Fibroblast of skin of abdomen (primary cell): ENCODE data around the gene OR2S2.
"Not testable (repeated sequence)": the region's sequence is repeated elsewhere in the genome, so short reads cannot be mapped to it uniquely, and the experiment has no call there.

Experiments
- DNase-seq: peaks from one replicate; pipeline ENCODE4 v3.0.0-alpha.2; 2013

Gene OR2S2

DNA sequence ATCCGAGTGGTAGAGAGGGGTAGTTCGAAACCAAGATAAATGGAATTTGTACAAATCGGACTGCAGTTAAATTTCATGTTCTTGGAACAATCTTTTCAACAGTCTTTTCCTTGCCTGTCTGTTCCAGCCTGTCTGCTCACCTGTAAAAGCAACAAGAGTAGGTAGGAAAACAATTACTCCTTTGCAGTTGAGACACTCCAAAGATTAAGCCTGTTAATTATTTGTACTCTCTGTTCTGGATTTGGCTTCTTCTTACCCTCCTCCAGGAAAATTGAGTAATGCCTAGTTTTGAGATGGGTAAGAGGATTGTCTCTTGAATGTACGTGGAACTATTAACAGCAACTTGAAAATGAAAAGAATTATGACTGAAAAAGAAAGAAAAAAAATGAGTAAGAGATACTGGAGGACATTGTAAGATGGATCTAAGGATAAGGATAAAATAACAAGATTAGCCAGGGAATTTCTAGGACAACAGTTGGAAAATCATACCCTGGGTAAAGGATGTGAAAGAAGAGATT, 24.3 kb downstream of the OR2S2 start:
- DNase-seq: no peak

DNA sequence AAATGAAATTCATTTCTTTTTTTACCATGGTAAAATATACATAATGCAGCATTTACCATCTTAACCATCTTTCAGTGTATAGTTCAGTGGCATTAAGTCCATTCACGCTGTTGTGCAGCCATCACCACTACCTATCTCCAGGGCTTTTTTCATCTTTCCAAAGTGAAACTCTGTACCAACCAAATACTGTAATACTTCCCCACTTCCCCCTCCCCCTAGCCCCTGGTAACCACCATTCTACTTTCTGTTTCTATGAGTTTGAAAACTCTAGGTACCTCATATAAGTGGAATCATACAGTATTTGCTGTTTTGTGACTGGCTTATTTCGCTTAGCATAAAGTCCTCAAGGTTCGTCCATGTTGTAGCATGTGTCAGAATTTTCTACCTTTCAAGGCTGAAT, 25.2 kb downstream of the OR2S2 start:
- no peak for DNase-seq

GRCh38 chr9:35930989-35931388, 27.0 kb downstream of the OR2S2 start:
- peak; percentile 57 for DNase-seq

DNA sequence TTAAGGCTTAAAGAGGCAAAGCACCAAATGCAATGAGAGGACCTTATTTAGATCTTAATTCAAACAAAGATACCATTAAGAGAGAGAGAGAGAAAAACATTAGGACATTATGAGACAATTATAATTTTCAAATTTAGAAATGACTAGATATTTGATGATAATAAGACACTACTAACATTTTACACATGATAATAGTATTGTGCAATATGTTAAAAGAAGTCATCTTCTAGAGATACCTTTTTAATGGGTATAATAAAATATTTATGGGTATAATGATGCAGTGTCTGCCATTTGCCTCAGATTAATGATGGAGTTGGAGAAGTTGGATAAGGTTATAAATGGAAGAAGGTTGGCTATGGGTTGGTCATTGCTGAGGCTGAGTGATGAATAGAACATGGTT, 27.4 kb downstream of the OR2S2 start:
- DNase-seq: no peak

GRCh38 chr9:35929453-35929718, 28.6 kb downstream of the OR2S2 start:
- DNase-seq: no peak

- DNase-seq: peak; percentile 68
Measured at GRCh38 chr9:35928591-35929452, 29.1 kb downstream of the OR2S2 start.

GRCh38 chr9:35923927-35924763, 33.8 kb downstream of the OR2S2 start:
- peak; percentile 97 for DNase-seq

- no peak for DNase-seq
Measured at GRCh38 chr9:35923598-35923926, 34.4 kb downstream of the OR2S2 start.

DNA sequence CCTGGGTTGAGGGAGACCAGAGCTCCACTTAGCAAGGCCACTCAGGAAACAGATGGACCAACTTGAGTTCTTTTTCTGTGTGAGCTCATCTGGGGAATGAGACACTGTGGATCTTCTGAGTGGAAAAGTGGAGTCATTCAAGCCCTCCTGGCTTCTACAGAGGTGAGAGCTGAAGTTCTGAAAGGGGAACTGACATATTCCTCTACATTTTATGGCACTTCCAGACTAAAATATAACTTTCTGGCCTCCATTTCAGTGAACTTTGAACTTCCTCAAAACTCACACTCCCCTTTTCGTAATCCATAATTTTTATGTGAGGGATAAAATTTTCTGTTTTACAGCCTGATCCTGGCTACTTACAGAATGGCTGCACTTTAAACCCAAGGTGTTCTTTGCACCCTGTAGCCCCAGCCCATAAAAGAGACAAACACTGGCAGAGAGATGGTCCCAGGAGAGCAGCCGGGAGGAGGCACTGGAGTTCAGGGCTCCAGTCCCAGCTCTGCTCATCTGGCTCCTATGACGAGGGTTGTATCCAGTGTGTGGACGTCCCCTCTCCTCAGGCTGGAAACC, 37.8 kb downstream of the OR2S2 start:
- DNase-seq: no peak

DNA sequence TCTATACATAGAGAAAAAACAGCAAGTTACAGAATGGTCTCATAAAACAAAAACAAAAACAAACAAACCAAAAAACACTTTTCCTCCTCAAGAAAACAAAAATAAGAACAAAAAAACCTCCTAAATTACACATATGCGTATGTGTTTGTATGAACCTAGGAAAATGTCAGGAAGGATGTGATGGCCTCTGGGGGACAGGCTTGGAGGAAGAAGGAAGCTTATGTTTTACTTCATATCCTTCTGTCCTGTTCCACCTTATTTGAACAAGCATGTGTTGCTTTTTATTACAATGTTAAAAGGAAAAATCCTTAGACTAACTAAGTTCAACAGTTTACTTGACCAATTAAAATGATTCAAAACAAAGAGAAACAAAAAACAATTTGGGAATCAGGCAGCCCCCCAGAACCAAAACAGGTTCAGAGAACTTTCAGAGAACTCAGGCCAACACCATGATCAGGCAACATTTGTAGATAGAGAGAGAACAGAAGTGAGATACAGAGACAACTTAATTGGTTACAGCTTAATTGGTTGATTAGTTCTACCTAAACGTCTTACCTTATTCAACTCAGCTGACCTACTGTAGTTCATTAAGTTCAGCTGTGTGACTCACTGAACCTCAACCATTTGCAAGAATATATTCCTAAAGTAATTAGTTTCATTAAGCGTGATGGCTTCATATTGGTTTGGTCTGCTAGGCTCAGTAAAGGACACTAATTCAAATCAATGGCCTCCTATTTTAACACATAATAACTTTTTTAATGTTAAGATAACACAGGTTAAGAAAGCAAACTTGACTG, 38.5 kb downstream of the OR2S2 start:
- no peak for DNase-seq

DNA sequence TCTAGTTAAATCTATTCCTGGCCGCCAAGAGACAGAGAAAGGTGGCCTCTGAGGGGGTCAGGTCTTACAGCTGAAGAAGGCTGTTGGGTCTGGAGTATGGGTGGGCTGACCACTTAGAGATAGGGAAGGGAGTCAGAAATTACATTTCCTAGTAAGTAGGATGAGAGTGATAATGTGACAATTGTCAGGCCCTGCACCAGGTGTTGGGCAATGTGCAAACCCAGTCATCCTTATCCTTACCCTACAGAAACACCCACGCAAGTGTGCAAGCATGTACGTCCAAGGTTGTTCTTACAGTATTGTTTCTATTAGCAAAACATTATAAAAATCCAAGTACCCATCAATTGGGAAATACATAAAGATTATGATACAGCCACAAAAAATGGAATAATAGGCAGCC, 39.2 kb downstream of the OR2S2 start:
- no peak for DNase-seq

GRCh38 chr9:35917261-35917660, 40.7 kb downstream of the OR2S2 start:
- no peak for DNase-seq

DNA sequence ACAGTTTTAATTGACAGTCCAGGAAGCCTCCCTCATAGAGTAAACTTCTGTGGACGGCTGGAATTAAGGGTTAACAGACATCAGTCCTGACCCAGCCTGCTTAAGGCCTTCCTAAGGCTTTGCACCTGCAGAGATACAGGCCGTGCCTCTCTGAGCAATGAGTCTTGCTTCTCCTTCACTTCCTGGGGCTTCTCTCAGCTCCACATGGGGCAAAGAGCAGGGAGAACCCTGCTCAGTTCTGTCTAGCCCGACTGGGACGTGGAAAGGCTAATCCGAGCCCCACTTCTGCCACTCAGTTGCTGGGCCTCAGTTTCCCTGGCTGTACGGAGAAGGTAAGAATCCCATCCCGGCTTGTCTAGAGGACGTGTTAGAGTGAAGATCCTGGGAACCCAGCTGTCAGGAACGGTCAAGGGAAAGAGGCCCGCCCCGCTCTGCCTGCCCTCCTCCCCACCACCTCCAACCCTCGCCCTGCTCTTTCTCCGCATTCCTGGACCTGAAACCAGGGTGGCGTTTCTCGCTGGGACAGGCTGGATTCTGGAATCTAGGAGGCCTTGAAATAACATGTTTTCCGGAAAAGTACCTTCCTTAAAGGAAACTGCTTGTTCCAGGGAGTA, 42.2 kb downstream of the OR2S2 start:
- no peak for DNase-seq

DNA sequence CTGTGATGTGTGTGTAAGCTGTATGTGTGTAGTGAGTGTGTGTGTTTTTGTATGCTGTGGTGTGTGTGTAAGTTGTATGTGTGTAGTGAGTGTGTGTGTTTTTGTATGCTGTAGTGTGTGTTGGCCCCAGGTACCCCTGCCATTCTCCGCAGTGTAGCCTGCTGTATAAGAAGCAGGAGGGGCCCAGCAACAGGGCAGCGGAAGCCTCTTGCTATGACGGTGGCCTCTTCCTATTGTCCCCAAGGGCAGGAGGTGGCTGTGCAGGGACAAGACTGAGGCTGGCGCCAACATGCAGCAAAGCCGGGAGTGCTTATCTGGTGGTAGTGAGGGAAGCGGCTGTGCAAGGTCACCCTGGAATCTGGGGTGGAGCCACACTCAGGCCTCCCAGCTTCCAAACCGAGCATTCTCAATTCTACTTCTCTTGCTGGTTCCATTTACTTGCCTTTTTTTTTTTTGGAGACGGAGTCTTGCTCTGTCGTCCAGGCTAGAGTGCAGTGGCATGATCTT, 43.6 kb downstream of the OR2S2 start:
- DNase-seq: peak; percentile 44

DNA sequence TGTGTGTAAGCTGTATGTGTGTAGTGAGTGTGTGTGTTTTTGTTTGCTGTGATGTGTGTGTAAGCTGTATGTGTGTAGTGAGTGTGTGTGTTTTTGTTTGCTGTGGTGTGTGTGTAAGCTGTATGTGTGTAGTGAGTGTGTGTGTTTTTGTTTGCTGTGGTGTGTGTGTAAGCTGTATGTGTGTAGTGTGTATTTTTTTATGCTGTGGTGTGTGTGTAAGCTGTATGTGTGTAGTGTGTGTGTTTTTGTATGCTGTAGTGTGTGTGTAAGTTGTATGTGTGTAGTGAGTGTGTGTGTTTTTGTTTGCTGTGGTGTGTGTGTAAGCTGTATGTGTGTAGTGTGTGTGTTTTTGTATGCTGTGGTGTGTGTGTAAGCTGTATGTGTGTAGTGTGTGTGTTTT, 44.5 kb downstream of the OR2S2 start:
- DNase-seq: not testable (repeated sequence)

DNA sequence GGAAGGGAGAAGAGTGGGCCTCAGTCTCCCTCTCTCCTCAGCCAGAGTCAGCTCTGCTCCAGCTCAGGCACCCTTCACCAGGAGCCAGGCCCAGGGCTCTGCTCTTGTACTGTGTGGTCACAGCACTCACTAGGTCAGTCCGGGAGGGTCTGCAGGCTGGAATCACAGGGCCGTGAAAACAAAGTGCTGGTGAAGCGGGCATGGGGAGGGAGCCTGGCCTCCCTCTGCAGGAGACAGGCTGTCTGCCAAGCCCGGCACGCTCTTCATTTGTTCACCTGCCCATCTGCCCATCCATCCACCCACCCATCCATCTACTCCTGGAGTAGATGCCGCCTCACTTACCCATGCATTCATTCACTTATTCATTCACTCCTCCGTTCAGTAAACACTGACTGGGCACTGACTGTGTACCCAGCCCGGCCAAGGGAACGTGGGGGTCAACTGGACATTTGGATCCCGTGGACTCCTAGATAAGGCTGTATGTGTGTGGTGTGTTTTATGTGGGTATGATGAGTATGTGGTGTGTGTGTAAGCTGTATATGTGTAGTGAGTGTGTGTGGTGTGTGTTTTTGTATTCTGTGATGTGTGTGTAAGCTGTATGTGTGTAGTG, 45.1 kb downstream of the OR2S2 start:
- DNase-seq: no peak

DNA sequence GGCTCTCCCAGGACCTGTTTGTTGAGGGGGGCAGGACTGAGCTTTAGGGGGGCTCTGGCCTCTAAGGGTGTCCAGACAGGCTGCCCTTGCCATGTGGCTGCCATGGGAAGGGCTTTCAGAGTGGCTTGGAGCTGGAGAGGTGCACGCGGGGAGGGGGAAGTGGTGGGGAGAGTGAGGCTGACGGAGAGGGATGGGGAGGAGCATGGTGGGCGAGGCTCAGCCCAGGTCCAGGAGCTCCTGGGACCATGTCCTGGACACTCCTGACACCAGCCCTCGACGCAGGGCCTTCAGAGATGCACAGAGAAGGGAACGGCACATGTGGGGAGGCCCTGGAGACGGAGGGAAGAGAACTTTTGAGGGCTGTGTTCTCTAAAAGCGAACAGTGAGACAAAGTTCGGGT, 46.3 kb downstream of the OR2S2 start:
- DNase-seq: no peak

DNA sequence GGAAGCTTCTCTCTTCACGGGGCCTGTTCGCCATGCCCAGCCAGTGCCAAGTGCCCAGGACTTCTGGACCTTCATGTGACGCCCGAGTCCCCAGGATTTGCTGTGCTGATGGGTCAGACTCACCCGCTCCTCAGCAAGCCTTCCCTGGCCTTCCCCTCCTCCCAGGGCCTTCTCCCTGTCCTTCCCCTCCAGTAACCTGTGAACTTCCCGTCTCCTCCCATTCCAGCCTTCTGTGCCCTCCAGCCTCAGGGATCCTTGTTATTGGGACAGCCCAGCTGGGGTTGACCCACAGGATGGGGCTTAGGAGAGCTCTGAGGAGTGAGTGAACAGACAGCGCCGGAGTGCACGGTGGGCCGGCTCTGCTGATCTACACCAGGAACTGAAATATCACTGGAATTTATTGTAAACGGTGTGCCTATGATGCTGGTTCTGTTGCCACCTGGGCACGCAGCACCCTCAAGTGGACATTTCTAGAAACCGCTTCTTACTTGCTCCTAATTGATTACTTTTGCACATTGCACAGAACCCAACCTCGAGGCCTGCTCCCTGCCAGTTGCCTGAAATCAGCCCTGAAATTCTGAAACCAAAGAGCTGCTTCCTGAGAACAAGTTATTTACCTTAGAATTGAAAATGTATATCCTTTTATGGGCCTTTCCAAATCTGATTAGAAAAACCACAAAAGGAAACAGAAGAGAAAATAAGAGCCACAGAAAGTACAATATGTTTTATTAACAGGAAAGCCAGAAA, 47.2 kb downstream of the OR2S2 start:
- DNase-seq: peak; percentile 66

DNA sequence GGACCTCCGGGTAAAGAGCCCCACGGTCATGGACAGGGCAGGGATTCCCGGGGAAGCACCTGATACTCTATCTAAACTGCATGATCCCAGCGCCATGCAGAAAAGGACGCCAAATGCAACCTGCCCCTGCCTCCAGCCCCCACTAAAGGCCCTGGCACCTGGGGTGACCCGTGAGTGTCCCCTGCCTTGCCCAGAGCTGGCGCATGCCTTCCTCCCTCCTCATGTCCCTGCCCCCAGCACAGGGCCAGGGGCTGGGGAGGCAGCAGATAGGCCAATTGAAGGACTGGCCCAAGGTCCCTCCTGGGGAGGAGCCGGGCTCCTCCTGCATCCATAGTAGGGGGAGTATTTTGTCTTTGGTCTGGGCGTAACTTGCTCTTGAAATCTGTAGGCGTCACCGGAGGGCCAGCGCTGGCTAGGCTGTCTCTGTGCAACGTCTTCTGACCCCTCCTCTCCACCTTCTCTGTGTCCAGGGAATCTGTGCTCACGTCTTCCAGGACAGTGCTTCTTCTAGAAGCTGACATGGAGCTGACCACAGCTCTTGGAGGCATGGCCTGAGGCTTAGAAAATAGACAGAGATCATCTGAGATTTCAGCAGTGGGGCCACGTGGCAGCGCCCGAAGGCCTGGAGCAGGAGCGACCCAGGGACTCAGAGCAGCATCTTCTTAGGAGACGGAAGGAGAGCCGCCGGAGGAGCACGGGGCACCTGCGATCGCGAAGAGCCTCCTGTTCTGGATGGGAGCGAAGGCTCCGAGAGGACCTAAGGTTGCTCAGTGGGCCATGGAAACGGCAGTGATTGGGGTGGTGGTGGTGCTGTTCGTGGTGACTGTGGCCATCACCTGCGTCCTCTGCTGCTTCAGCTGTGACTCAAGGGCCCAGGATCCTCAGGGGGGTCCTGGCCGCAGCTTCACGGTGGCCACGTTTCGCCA, 48.0 kb downstream of the OR2S2 start:
- no peak for DNase-seq

- DNase-seq: no peak
Measured at GRCh38 chr9:35909274-35909673, 48.7 kb downstream of the OR2S2 start, which contains the start of gene SPAAR. SPAAR (plus strand) TSS chr9:35909490; CDS start chr9:35910464, 974 bp downstream.
